ENCODE data around the gene SYNPO2. TPM values are rescaled to one million over a fixed set of nuclear protein-coding genes. Genes with fewer than 3 reads are reported as not detected.

Gene SYNPO2
- total RNA-seq, 1 experiment from 2014 or later: 0.61 TPM

GRCh38 chr4:118848901-118849300, 39.8 kb upstream of the SYNPO2 start:
- TF ChIP-seq CTCF (IDR thresholded peaks at IDR 0.05; ENCODE audit: unreplicated experiment): no peak
- Mint-ChIP-seq H3K27me3 (ENCODE audit: insufficient read depth, unreplicated experiment) (no peaks in the 10 kb centered on the region), H3K9me3 (ENCODE audit: unreplicated experiment) (no peaks in the 10 kb centered on the region), H3K4me3 (ENCODE audit: unreplicated experiment) (no peak overlapping the region), H3K27ac (ENCODE audit: low read depth, unreplicated experiment) (no peak overlapping the region), H3K4me1 (ENCODE audit: insufficient read depth, unreplicated experiment) (peaks cover 9% of the 10 kb centered on the region), H3K36me3 (ENCODE audit: insufficient read depth, unreplicated experiment) (no peaks in the 10 kb centered on the region)
- no peak for DNase-seq (ENCODE audit: unreplicated experiment)
- intact Hi-C loops (cut with micrococcal nuclease): no loop called here
- ChIA-PET CTCF (interaction anchor here (0.6 to 6.5 kb wide), 2 partner anchors 16 to 118 kb away, joined by 3 to 58 read pairs; no protein-coding TSS in a partner anchor), POLR2A (interaction anchor here (2.0 to 2.2 kb wide), 2 partner anchors 14 to 16 kb away, joined by 5 to 8 read pairs; no protein-coding TSS in a partner anchor)
- BruUV-seq (replicated peaks): no TSS peak

GRCh38 chr4:118849867-118850487, 38.7 kb upstream of the SYNPO2 start:
- Mint-ChIP-seq H3K27ac (ENCODE audit: low read depth, unreplicated experiment) (peak overlapping the region; percentile 65), H3K4me3 (ENCODE audit: unreplicated experiment) (peak overlapping the region; percentile 75), H3K36me3 (ENCODE audit: insufficient read depth, unreplicated experiment) (no peaks in the 10 kb centered on the region), H3K4me1 (ENCODE audit: insufficient read depth, unreplicated experiment) (peaks cover 9% of the 10 kb centered on the region), H3K27me3 (ENCODE audit: insufficient read depth, unreplicated experiment) (no peaks in the 10 kb centered on the region), H3K9me3 (ENCODE audit: unreplicated experiment) (no peaks in the 10 kb centered on the region)
- TF ChIP-seq CTCF (IDR thresholded peaks at IDR 0.05; ENCODE audit: unreplicated experiment): no peak
- DNase-seq (ENCODE audit: unreplicated experiment): no peak
- no TSS peak for BruUV-seq (replicated peaks)
- CTCF ChIA-PET: interaction anchor here (0.6 to 6.5 kb wide), 4 partner anchors 11 to 523 kb away, joined by 3 to 58 read pairs (median 4); no protein-coding TSS in a partner anchor
- intact Hi-C loops (cut with micrococcal nuclease): no loop called here
- POLR2A ChIA-PET: interaction anchor here (0.5 to 2.2 kb wide), 7 partner anchors 11 to 115 kb away, joined by 3 to 8 read pairs (median 5); partner anchors contain the start of gene SEC24D

GRCh38 chr4:118850488-118851173, 38.0 kb upstream of the SYNPO2 start:
- TSS peak; percentile 68 for BruUV-seq (replicated peaks)
- Mint-ChIP-seq H3K4me3 (ENCODE audit: unreplicated experiment) (peak overlapping the region; percentile 75), H3K27ac (ENCODE audit: low read depth, unreplicated experiment) (peak overlapping the region; percentile 65), H3K36me3 (ENCODE audit: insufficient read depth, unreplicated experiment) (no peaks in the 10 kb centered on the region), H3K27me3 (ENCODE audit: insufficient read depth, unreplicated experiment) (no peaks in the 10 kb centered on the region), H3K4me1 (ENCODE audit: insufficient read depth, unreplicated experiment) (peaks cover 9% of the 10 kb centered on the region), H3K9me3 (ENCODE audit: unreplicated experiment) (no peaks in the 10 kb centered on the region)
- ChIA-PET CTCF (interaction anchor here (0.8 to 6.5 kb wide), 4 partner anchors 12 to 76 kb away, joined by 3 to 58 read pairs (median 4); no protein-coding TSS in a partner anchor), POLR2A (interaction anchor here (0.7 to 2.2 kb wide), 8 partner anchors 11 to 66 kb away, joined by 3 to 8 read pairs (median 5); partner anchors contain the start of gene SEC24D)
- peak; percentile 25 for DNase-seq (ENCODE audit: unreplicated experiment)
- intact Hi-C loops (cut with micrococcal nuclease): no loop called here
- no peak for TF ChIP-seq CTCF (IDR thresholded peaks at IDR 0.05; ENCODE audit: unreplicated experiment)

- Mint-ChIP-seq H3K27me3 (ENCODE audit: insufficient read depth, unreplicated experiment) (no peaks in the 10 kb centered on the region), H3K36me3 (ENCODE audit: insufficient read depth, unreplicated experiment) (no peaks in the 10 kb centered on the region), H3K9me3 (ENCODE audit: unreplicated experiment) (no peaks in the 10 kb centered on the region), H3K4me1 (ENCODE audit: insufficient read depth, unreplicated experiment) (no peaks in the 10 kb centered on the region), H3K27ac (ENCODE audit: low read depth, unreplicated experiment) (no peak overlapping the region), H3K4me3 (ENCODE audit: unreplicated experiment) (no peak overlapping the region)
- no peak for TF ChIP-seq CTCF (IDR thresholded peaks at IDR 0.05; ENCODE audit: unreplicated experiment)
- ChIA-PET CTCF (interaction anchor here (0.6 to 0.9 kb wide), 2 partner anchors 12 to 15 kb away, joined by 3 to 5 read pairs; no protein-coding TSS in a partner anchor), POLR2A (interaction anchor here (1.1 to 1.7 kb wide), 3 partner anchors 21 to 86 kb away, joined by 3 to 5 read pairs (median 4); partner anchors contain the start of gene SEC24D)
- no TSS peak for BruUV-seq (replicated peaks)
- intact Hi-C loops (cut with micrococcal nuclease): no loop called here
- DNase-seq (ENCODE audit: unreplicated experiment): no peak
These were observed 30.9 kb upstream of the SYNPO2 start for GRCh38 chr4:118857760-118858159.

Measured in MCF 10A (cell line).